PC-3 (cell line): ENCODE results near the gene MGAT5.

Source experiments
- EZH2 ChIP-seq: fragments of 300-600 bp; sonication (generic); IDR thresholded peaks from one replicate; pipeline ENCODE4 v1.6.1; 2017; ENCODE audit warnings: antibody characterized with exemption, mild to moderate bottlenecking, low read length; ENCODE audit not compliant: unreplicated experiment
- EZH2phosphoT487 ChIP-seq: fragments of 300-600 bp; sonication (generic); IDR thresholded peaks from 2 replicates; pipeline ENCODE4 v1.6.1; 2018; ENCODE audit warnings: mild to moderate bottlenecking, antibody characterized with exemption, low read length, borderline replicate concordance
- TF ChIP-seq, protein P1 (sequence below): fragments of 300-600 bp; sonication (generic); conservative IDR thresholded peaks from 2 replicates; pipeline ENCODE4 v1.5.1; 2017; ENCODE audit warnings: antibody characterized with exemption, low read depth, mild to moderate bottlenecking, low read length

DNA sequence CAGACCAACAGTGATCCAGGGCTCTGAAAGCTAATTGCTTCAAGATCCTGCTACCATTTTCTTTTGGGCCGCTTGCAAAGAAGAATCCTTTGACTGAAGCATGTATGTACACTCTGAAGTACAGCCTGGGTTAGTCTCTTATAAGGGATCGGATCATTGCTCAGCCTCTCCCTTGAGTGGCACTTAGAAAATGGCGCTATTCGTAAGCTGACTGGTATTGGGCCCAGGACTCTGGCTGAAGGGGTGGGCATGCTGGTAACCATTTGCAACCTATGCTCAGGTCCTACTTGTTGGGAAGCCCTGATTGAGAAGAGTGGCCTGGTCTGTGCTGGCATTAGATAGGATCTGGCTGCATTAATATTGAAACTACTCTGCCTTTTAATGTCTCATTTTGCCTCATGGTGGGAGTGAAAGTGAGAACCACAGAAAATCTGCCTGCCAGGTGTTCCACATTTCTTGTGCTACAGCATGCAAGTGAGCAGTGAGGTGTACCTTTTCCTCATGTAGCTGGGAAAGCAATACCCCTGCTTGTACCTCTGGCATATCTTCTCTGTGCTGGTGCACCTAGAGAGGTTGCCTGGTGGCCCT is 661 bp upstream of the MGAT5 start:
- TF ChIP-seq, protein P1, sequence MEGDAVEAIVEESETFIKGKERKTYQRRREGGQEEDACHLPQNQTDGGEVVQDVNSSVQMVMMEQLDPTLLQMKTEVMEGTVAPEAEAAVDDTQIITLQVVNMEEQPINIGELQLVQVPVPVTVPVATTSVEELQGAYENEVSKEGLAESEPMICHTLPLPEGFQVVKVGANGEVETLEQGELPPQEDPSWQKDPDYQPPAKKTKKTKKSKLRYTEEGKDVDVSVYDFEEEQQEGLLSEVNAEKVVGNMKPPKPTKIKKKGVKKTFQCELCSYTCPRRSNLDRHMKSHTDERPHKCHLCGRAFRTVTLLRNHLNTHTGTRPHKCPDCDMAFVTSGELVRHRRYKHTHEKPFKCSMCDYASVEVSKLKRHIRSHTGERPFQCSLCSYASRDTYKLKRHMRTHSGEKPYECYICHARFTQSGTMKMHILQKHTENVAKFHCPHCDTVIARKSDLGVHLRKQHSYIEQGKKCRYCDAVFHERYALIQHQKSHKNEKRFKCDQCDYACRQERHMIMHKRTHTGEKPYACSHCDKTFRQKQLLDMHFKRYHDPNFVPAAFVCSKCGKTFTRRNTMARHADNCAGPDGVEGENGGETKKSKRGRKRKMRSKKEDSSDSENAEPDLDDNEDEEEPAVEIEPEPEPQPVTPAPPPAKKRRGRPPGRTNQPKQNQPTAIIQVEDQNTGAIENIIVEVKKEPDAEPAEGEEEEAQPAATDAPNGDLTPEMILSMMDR = no peak
- TF ChIP-seq EZH2phosphoT487 (no peak), EZH2 (no peak)
